Neural cell (in vitro differentiated cells): ENCODE results near the gene METTL16. TPM values are rescaled to one million over a fixed set of nuclear protein-coding genes. Genes with fewer than 3 reads are reported as not detected.

Experiments used
- H2AFZ ChIP-seq: fragments of 200-600, 300-800 bp; sonication (generic), shearing (Covaris generic); 2 replicates; pipeline ENCODE4 v1.6.0; 2014; ENCODE audit warnings: low read depth, mild to moderate bottlenecking, antibody characterized with exemption, low read length, moderate library complexity
- H3F3A ChIP-seq: fragments of 200-600 bp; shearing (Covaris generic); 2 replicates; pipeline ENCODE4 v1.6.1; 2016; ENCODE audit warnings: mild to moderate bottlenecking, moderate library complexity, mixed read lengths, antibody characterized with exemption, low read length; ENCODE audit not compliant: insufficient read depth, poor library complexity, severe bottlenecking
- H3K27ac ChIP-seq: fragments of 200-600, 300-800 bp; sonication (generic), shearing (Covaris generic); 2 replicates; pipeline ENCODE4 v1.5.1; 2014; ENCODE audit warnings: mild to moderate bottlenecking, low read length, moderate library complexity
- H3K27me3 ChIP-seq: fragments of 300-800, 200-600 bp; sonication (generic), shearing (Covaris generic); 2 replicates; pipeline ENCODE4 v1.6.0; 2014; ENCODE audit warnings: mild to moderate bottlenecking, low read depth, low read length, moderate library complexity; ENCODE audit not compliant: insufficient read depth
- H3K36me3 ChIP-seq: fragments of 300-800, 200-600 bp; sonication (generic), shearing (Covaris generic); 2 replicates; pipeline ENCODE4 v1.5.1; 2014; ENCODE audit warnings: mild to moderate bottlenecking, antibody characterized with exemption, low read length, moderate library complexity; ENCODE audit not compliant: insufficient read depth
- H3K4me2 ChIP-seq: fragments of 300-800, 200-600 bp; sonication (generic), shearing (Covaris generic); 2 replicates; pipeline ENCODE4 v1.6.0; 2014; ENCODE audit warnings: mild to moderate bottlenecking, low read length
- H3K4me3 ChIP-seq: fragments of 300-800, 200-600 bp; sonication (generic), shearing (Covaris generic); 2 replicates; pipeline ENCODE4 v1.5.1; 2014; ENCODE audit warnings: mild to moderate bottlenecking, low read length, moderate library complexity
- H3K79me2 ChIP-seq: fragments of 200-600 bp; shearing (Covaris generic); replicated peaks from 2 replicates; pipeline ENCODE4 v1.6.0; 2014; ENCODE audit warnings: mild to moderate bottlenecking, low read length, moderate library complexity; ENCODE audit not compliant: insufficient read depth
- H3K9ac ChIP-seq: fragments of 300-800, 200-600 bp; sonication (generic), shearing (Covaris generic); 2 replicates; pipeline ENCODE4 v1.6.1; 2016; ENCODE audit warnings: mild to moderate bottlenecking, low read length, mixed read lengths
- H3K9me2 ChIP-seq: fragments of 200-600 bp; shearing (Covaris generic); 2 replicates; pipeline ENCODE4 v1.6.1; 2016; ENCODE audit warnings: mild to moderate bottlenecking, low read length, mixed read lengths; ENCODE audit not compliant: insufficient read depth
- H3K9me3 ChIP-seq: fragments of 200-600, 300-800 bp; sonication (generic), shearing (Covaris generic); 2 replicates; pipeline ENCODE4 v1.6.1; 2016; ENCODE audit warnings: mild to moderate bottlenecking, mixed run types, low read length, moderate library complexity, mixed read lengths
- H4K20me1 ChIP-seq: fragments of 200-600 bp; shearing (Covaris generic); 2 replicates; pipeline ENCODE4 v1.6.1; 2016; ENCODE audit warnings: mild to moderate bottlenecking, mixed run types; ENCODE audit not compliant: insufficient read depth
- CTCF ChIP-seq: fragments of 450-650 bp; IDR thresholded peaks from 2 replicates; pipeline ENCODE4 v1.5.1; 2014; ENCODE audit warnings: antibody characterized with exemption, mild to moderate bottlenecking, moderate library complexity; ENCODE audit not compliant: poor library complexity, severe bottlenecking
- EP300 ChIP-seq: fragments of 450-650 bp; conservative IDR thresholded peaks from 2 replicates; pipeline ENCODE4 v1.6.1; 2014; ENCODE audit warnings: antibody characterized with exemption, mild to moderate bottlenecking, moderate library complexity; ENCODE audit not compliant: poor library complexity, severe bottlenecking
- EZH2 ChIP-seq: fragments of 200-600, 300-800 bp; shearing (Covaris generic), sonication (generic); IDR thresholded peaks from 2 replicates; pipeline ENCODE4 v1.6.1; 2014; ENCODE audit warnings: antibody characterized with exemption, low read length, borderline replicate concordance, mild to moderate bottlenecking; ENCODE audit not compliant: insufficient read depth, poor library complexity, severe bottlenecking
- MXI1 ChIP-seq: fragments of 450-650 bp; conservative IDR thresholded peaks from 2 replicates; pipeline ENCODE4 v1.6.1; 2014; ENCODE audit warnings: antibody characterized with exemption, mild to moderate bottlenecking; ENCODE audit not compliant: poor library complexity, severe bottlenecking
- POLR2AphosphoS5 ChIP-seq: IDR thresholded peaks from 2 replicates; pipeline ENCODE4 v1.6.1; 2012
- RAD21 ChIP-seq: fragments of 450-650 bp; conservative IDR thresholded peaks from 2 replicates; pipeline ENCODE4 v1.6.1; 2014; ENCODE audit warnings: antibody characterized with exemption, mild to moderate bottlenecking, moderate library complexity
- REST ChIP-seq: IDR thresholded peaks from 2 replicates; pipeline ENCODE4 v1.6.1; 2012; ENCODE audit warnings: borderline replicate concordance
- SMC3 ChIP-seq: fragments of 450-650 bp; conservative IDR thresholded peaks from 2 replicates; pipeline ENCODE4 v1.6.1; 2014; ENCODE audit warnings: antibody characterized with exemption, mild to moderate bottlenecking, moderate library complexity; ENCODE audit not compliant: poor library complexity
- TAF1 ChIP-seq: IDR thresholded peaks from 2 replicates; pipeline ENCODE4 v1.6.1; 2012; ENCODE audit warnings: low read depth
- polyA plus RNA-seq: library from polyadenylated mRNA; depleted of rRNA; stranded (reverse); fragments of >200 nt; gene quantifications from 2 replicates; pipeline ENCODE4 v1.2.3, GENCODE V29; 2014

METTL16 gene
- polyA plus RNA-seq, 1 donor from 2014 or later: 20.3 TPM

- TF ChIP-seq EZH2 (no peak), POLR2AphosphoS5 (no peak), SMC3 (no peak), RAD21 (no peak), TAF1 (no peak), REST (no peak)
- Histone ChIP-seq H3K9ac (no peak overlapping the region), H3K36me3 (peaks cover 7% of the 10 kb centered on the region), H3K79me2 (no peaks in the 10 kb centered on the region), H3K9me3 (no peaks in the 10 kb centered on the region), H3K27ac (no peak overlapping the region), H3K4me3 (no peak overlapping the region), H3K9me2 (no peaks in the 10 kb centered on the region), H3K27me3 (no peaks in the 10 kb centered on the region), H3K4me2 (no peak overlapping the region), H3F3A (no peaks in the 10 kb centered on the region), H2AFZ (no peak overlapping the region), H4K20me1 (no peaks in the 10 kb centered on the region)
These were observed 51.8 kb downstream of the METTL16 start for GRCh38 chr17:2459917-2460271.

GRCh38 chr17:2457913-2458312 lies 53.8 kb downstream of the METTL16 start:
- Histone ChIP-seq H3K4me3 (no peak overlapping the region), H3K9ac (no peak overlapping the region), H3K4me2 (no peak overlapping the region), H3F3A (no peaks in the 10 kb centered on the region), H3K9me3 (no peaks in the 10 kb centered on the region), H3K9me2 (no peaks in the 10 kb centered on the region), H4K20me1 (no peaks in the 10 kb centered on the region), H3K27me3 (no peaks in the 10 kb centered on the region), H3K79me2 (no peaks in the 10 kb centered on the region), H2AFZ (no peak overlapping the region), H3K27ac (no peak overlapping the region), H3K36me3 (peaks cover 4% of the 10 kb centered on the region)
- TF ChIP-seq CTCF (no peak), MXI1 (no peak), REST (no peak), EZH2 (no peak), RAD21 (no peak), POLR2AphosphoS5 (no peak), TAF1 (no peak), EP300 (no peak), SMC3 (no peak)
